Upper lobe of left lung (tissue), 6 donors: ENCODE data around the gene ANKS1B. TPM values are rescaled to one million over a fixed set of nuclear protein-coding genes. Genes with fewer than 3 reads are reported as not detected.

Source experiments
- ATAC-seq, 2 donors: fragments of 200-7000 bp; cut with Tn5 transposase; one replicate each; pipeline ENCODE4 v1.9.1; 2022; ENCODE audit warnings: mild to moderate bottlenecking in 2 of 2, moderate library complexity in 2 of 2; ENCODE audit not compliant: low FRiP score in 2 of 2
- DNase-seq, 2 donors: peaks; one replicate each; pipeline ENCODE4 v3.0.0-alpha.2; 2019 to 2020
- H3K27ac ChIP-seq, 4 donors: fragments of 200-600 bp; sonication (generic); one replicate each; pipeline ENCODE4 v1.5.1; 2016 to 2019
- H3K27me3 ChIP-seq, 4 donors: fragments of 200-600 bp; sonication (generic); one replicate each; pipeline ENCODE4 v1.5.1; 2017 to 2019
- H3K36me3 ChIP-seq, 4 donors: fragments of 200-600 bp; sonication (generic); one replicate each; pipeline ENCODE4 v1.5.1; 2016 to 2019
- H3K4me1 ChIP-seq, 4 donors: fragments of 200-600 bp; sonication (generic); one replicate each; pipeline ENCODE4 v1.5.1; 2018 to 2019
- H3K4me3 ChIP-seq, 4 donors: fragments of 200-600 bp; sonication (generic); one replicate each; pipeline ENCODE4 v1.5.1; 2017 to 2019; ENCODE audit warnings: mild to moderate bottlenecking in 2 of 4, moderate library complexity in 1 of 4
- H3K9me3 ChIP-seq, 4 donors: fragments of 200-600 bp; sonication (generic); one replicate each; pipeline ENCODE4 v1.5.1; 2018 to 2019
- CTCF ChIP-seq, 6 experiments: fragments of 450-650 bp in 4 of 6; fragments of 200-600 bp in 2 of 6; sonication (generic) in 2 of 6; IDR thresholded peaks; one replicate each; pipeline ENCODE4 v1.5.1; 2016 to 2019; ENCODE audit warnings: antibody characterized with exemption in 6 of 6
- EP300 ChIP-seq, 4 donors: sonication (generic); formaldehyde crosslinking; IDR thresholded peaks; one replicate each; pipeline ENCODE4 v1.5.1; 2017; ENCODE audit warnings: antibody characterized with exemption in 4 of 4, control low read depth in 2 of 4
- POLR2A ChIP-seq, 4 donors: fragments of 450-650 bp; IDR thresholded peaks; one replicate each; pipeline ENCODE4 v1.5.1; 2016 to 2017; ENCODE audit warnings: antibody characterized with exemption in 4 of 4, mild to moderate bottlenecking in 2 of 4
- POLR2AphosphoS5 ChIP-seq, 2 donors: sonication (generic); formaldehyde crosslinking; IDR thresholded peaks; one replicate each; pipeline ENCODE4 v1.5.1; 2017; ENCODE audit warnings: antibody characterized with exemption in 2 of 2
- WGBS, 2 donors: methylation state at CpG; one replicate each; pipeline ENCODE4 v1.1.5; 2017 to 2018; 5-methylcytosine and 5-hydroxymethylcytosine counted together
- total RNA-seq, 6 donors: library from RNA; depleted of rRNA in 4 of 6; stranded (reverse); fragments of >200 nt in 4 of 6; gene quantifications; one replicate each; pipeline versions ENCODE4 v1.1.0 to v1.2.1, GENCODE V29; 2016 to 2021
- donor health status: DM: no; HTN: no; CAD: no; lungs with moderate emphysema.
- donor health status: DM: no; HTN: yes; CAD: no; lungs with severe emphysema.

ANKS1B gene
- total RNA-seq, 6 donors from 2014 or later = 5.1 to 23.7 (median 7.2) TPM

GRCh38 chr12:99142651-99143050 lies 842.1 kb downstream of the ANKS1B start:
- DNase-seq (no peak), ATAC-seq (no peak)
- no peaks in the 10 kb centered on the region for H3K9me3 ChIP-seq
- H3K4me3 ChIP-seq = no peak overlapping the region
- H3K4me1 ChIP-seq = no peaks in the 10 kb centered on the region
- TF ChIP-seq POLR2AphosphoS5 (IDR thresholded peaks at IDR 0.05) (no peak), POLR2A (IDR thresholded peaks at IDR 0.05) (no peak), EP300 (IDR thresholded peaks at IDR 0.05) (no peak), CTCF (IDR thresholded peaks at IDR 0.05) (no peak)
- no peak overlapping the region for H3K27ac ChIP-seq
- H3K36me3 ChIP-seq = no peaks in the 10 kb centered on the region
- no peaks in the 10 kb centered on the region for H3K27me3 ChIP-seq

GRCh38 chr12:99140017-99140720 lies 844.6 kb downstream of the ANKS1B start:
- Histone ChIP-seq H3K27me3 (no peaks in the 10 kb centered on the region), H3K4me3 (no peak overlapping the region), H3K9me3 (no peaks in the 10 kb centered on the region), H3K27ac (no peak overlapping the region), H3K36me3 (no peaks in the 10 kb centered on the region), H3K4me1 (no peaks in the 10 kb centered on the region)
- ATAC-seq = no peak
- TF ChIP-seq EP300 (IDR thresholded peaks at IDR 0.05) (no peak), CTCF (IDR thresholded peaks at IDR 0.05) (no peak), POLR2A (IDR thresholded peaks at IDR 0.05) (no peak), POLR2AphosphoS5 (IDR thresholded peaks at IDR 0.05) (no peak)
- 78 to 84% methylated on average over 7 of the region's 7 CpGs for WGBS, 2 donors
- peak in 1 of 2 donors; percentile 25 for DNase-seq

DNA sequence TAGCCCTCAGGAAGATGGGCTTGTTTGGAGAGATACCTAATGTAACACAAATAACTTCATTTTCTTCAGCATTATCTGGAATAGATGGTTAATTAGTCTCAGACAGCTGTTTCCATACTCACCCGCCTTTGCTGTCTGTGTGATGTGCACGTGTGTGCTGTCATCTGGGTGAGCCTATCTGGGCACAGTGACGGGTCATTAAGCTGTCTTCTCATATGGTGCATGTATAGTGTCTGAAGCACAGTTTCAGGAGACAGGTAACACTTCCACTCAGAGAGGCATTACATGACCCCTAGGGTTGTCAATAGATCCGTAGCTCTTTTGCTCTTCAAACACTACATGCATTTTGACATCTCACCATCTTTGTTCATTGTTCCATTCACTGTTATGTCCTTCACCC lies 846.3 kb downstream of the ANKS1B start:
- H3K4me3 ChIP-seq = no peak overlapping the region
- no peaks in the 10 kb centered on the region for H3K36me3 ChIP-seq
- no peak for DNase-seq
- no peaks in the 10 kb centered on the region for H3K9me3 ChIP-seq
- no peak for TF ChIP-seq CTCF (IDR thresholded peaks at IDR 0.05)
- no peak for TF ChIP-seq EP300 (IDR thresholded peaks at IDR 0.05)
- no peak for TF ChIP-seq POLR2AphosphoS5 (IDR thresholded peaks at IDR 0.05)
- TF ChIP-seq POLR2A (IDR thresholded peaks at IDR 0.05) = no peak
- no peak overlapping the region for H3K27ac ChIP-seq
- no peaks in the 10 kb centered on the region for H3K27me3 ChIP-seq
- no peak for ATAC-seq
- 75 to 85% methylated on average over 4 of the region's 4 CpGs for WGBS, 2 donors
- no peaks in the 10 kb centered on the region for H3K4me1 ChIP-seq

- WGBS, 2 donors = 49 to 57% methylated on average over 8 of the region's 8 CpGs
- Histone ChIP-seq H3K27ac (peak overlapping the region in 1 of 4 donors; percentile 6), H3K36me3 (no peaks in the 10 kb centered on the region), H3K4me1 (no peaks in the 10 kb centered on the region), H3K27me3 (no peaks in the 10 kb centered on the region), H3K4me3 (no peak overlapping the region), H3K9me3 (no peaks in the 10 kb centered on the region)
- DNase-seq = no peak
- no peak for TF ChIP-seq EP300 (IDR thresholded peaks at IDR 0.05)
- no peak for TF ChIP-seq POLR2AphosphoS5 (IDR thresholded peaks at IDR 0.05)
- peak in 1 of 2 donors; percentile 42 for ATAC-seq
Observed at GRCh38 chr12:99137124-99137855, 847.4 kb downstream of the ANKS1B start.

GRCh38 chr12:99136516-99136915 lies 848.2 kb downstream of the ANKS1B start:
- Histone ChIP-seq H3K4me3 (no peak overlapping the region), H3K27me3 (no peaks in the 10 kb centered on the region), H3K4me1 (peaks cover 0 to 4% (median 0%) of the 10 kb centered on the region in 4 donors), H3K9me3 (no peaks in the 10 kb centered on the region), H3K36me3 (no peaks in the 10 kb centered on the region), H3K27ac (no peak overlapping the region)
- ATAC-seq (no peak), DNase-seq (no peak)
- TF ChIP-seq CTCF (IDR thresholded peaks at IDR 0.05) = no peak
- no peak for TF ChIP-seq EP300 (IDR thresholded peaks at IDR 0.05)
- TF ChIP-seq POLR2A (IDR thresholded peaks at IDR 0.05) = no peak
- TF ChIP-seq POLR2AphosphoS5 (IDR thresholded peaks at IDR 0.05) = no peak
